Spleen (tissue), 11 donors: Measurements from ENCODE around the gene HNF1B. TPM values are rescaled to one million over a fixed set of nuclear protein-coding genes. Genes with fewer than 3 reads are reported as not detected.

Experiments
- DNase-seq: peaks from one replicate; pipeline ENCODE4 v3.0.0-alpha.2; 2020
- H3K27ac ChIP-seq, 8 donors: fragments of 200-600 bp; sonication (generic) in 7 of 8; 1 replicate in 4 of 8; 2 replicates in 4 of 8; pipeline versions ENCODE4 v1.5.0 to v1.8.0; 2016 to 2021; ENCODE audit warnings: inconsistent platforms in 4 of 8, mild to moderate bottlenecking in 4 of 8, moderate library complexity in 1 of 8
- H3K27me3 ChIP-seq, 7 donors: fragments of 200-600 bp; sonication (generic) in 6 of 7; replicated peaks in 1 of 7; 1 replicate in 4 of 7; 2 replicates in 3 of 7; pipeline versions ENCODE4 v1.5.0 to v1.8.0; 2016 to 2021; ENCODE audit warnings: inconsistent platforms in 3 of 7, mild to moderate bottlenecking in 1 of 7
- H3K36me3 ChIP-seq, 6 donors: fragments of 200-600 bp; sonication (generic) in 5 of 6; 1 replicate in 4 of 6; 2 replicates in 2 of 6; pipeline versions ENCODE4 v1.5.0 to v1.8.0; 2016 to 2021; ENCODE audit warnings: inconsistent platforms in 2 of 6
- H3K4me1 ChIP-seq, 6 donors: fragments of 200-600 bp; sonication (generic) in 5 of 6; 1 replicate in 3 of 6; 2 replicates in 3 of 6; pipeline versions ENCODE4 v1.5.0 to v1.8.0; 2016 to 2021; ENCODE audit warnings: inconsistent platforms in 3 of 6
- H3K4me3 ChIP-seq, 8 donors: fragments of 200-600 bp; sonication (generic) in 7 of 8; 1 replicate in 4 of 8; 2 replicates in 4 of 8; pipeline versions ENCODE4 v1.5.0 to v1.8.0; 2016 to 2021; ENCODE audit warnings: inconsistent platforms in 4 of 8, mild to moderate bottlenecking in 4 of 8, moderate library complexity in 2 of 8
- H3K9me3 ChIP-seq, 8 donors: fragments of 200-600 bp; sonication (generic) in 7 of 8; 1 replicate in 4 of 8; 2 replicates in 4 of 8; pipeline versions ENCODE4 v1.5.0 to v1.8.0; 2016 to 2021; ENCODE audit warnings: inconsistent platforms in 4 of 8
- POLR2A ChIP-seq, 3 donors: fragments of 450-650 bp; IDR thresholded peaks; one replicate each; pipeline ENCODE4 v1.5.1; 2017; ENCODE audit warnings: antibody characterized with exemption in 3 of 3, mild to moderate bottlenecking in 1 of 3
- POLR2AphosphoS5 ChIP-seq, 3 donors: sonication (generic); formaldehyde crosslinking; IDR thresholded peaks; one replicate each; pipeline ENCODE4 v1.5.1; 2017; ENCODE audit warnings: antibody characterized with exemption in 3 of 3
- WGBS, 5 donors: extraction: QIAGEN DNeasy Blood & Tissue Kit in 3 of 5; methylation state at CpG; one replicate each; pipeline versions ENCODE4 v1.1.5 to v1.1.7; 2013 to 2018; 5-methylcytosine and 5-hydroxymethylcytosine counted together
- intact Hi-C: fragments of 100-400 bp; cut with DNase I; formaldehyde crosslinking; loops from one replicate; pipeline ENCODE4 v1.15.0; 2023; ENCODE audit warnings: low total_unique reads
- polyA plus RNA-seq, 3 donors: library from polyadenylated mRNA; stranded (reverse); fragments of 200-250 nt; gene quantifications; one replicate each; pipeline ENCODE4 v1.2.1, GENCODE V29; 2013
- total RNA-seq, 7 donors: library from RNA; depleted of rRNA in 3 of 7; stranded (reverse); fragments of >200 nt in 3 of 7; fragmentation: NEBNext Ultra II Directional in 4 of 7; extraction: Animal tissue kit (Norgen Biotek cat#: 25700) in 4 of 7; gene quantifications; one replicate each; pipeline versions ENCODE4 v1.1.0 to v1.2.1, GENCODE V29; 2016 to 2021
- TF ChIP-seq, protein P1 (sequence below), 11 experiments: fragments of 200-600 bp in 7 of 11; fragments of 450-650 bp in 4 of 11; sonication (generic) in 4 of 11; IDR thresholded peaks in 8 of 11; conservative IDR thresholded peaks in 3 of 11; 1 replicate in 7 of 11; 2 replicates in 4 of 11; pipeline versions ENCODE4 v1.4.0 to v1.8.0; 2016 to 2021; ENCODE audit warnings: antibody characterized with exemption in 11 of 11, inconsistent platforms in 4 of 11, mild to moderate bottlenecking in 1 of 11
- donor health status: healthy with polysubstance abuse.
- donor health status: DM: no; HTN: no; CAD: no; lungs with moderate emphysema.
- donor health status: DM: no; HTN: no; CAD: no.
- donor health status: Bipolar disorder and iron deficiency.
- donor health status: healthy.
- donor health status: DM: no; HTN: no; CAD: no.
- donor health status: DM: yes; HTN: yes; CAD: no.

Gene HNF1B
- total and polyA plus RNA-seq, 10 donors, result 0.06 to 0.12 (median 0.07) TPM; not detected in 7

DNA sequence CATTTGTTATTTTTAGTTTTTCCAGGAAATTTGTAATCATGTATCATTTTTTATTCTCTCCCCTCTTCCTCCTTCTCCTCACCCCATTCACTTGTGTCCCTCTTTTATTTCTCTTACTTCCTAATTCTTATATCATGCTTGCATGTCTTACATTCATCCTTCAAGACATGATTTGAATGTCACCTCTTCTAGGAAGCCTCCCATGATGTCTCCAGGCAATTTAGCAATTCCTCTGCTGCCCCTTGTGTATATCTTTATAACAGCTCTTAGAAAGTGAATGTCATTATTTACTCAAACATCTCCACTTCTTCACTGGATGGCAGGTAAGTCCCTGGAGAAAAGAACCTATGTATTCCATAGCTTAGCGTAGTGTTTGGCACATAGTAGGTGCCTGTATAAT, 7.8 kb downstream of the HNF1B start:
- Histone ChIP-seq H3K36me3 (no peaks in the 10 kb centered on the region), H3K9me3 (no peaks in the 10 kb centered on the region), H3K27me3 (peaks cover 14 to 75% (median 53%) of the 10 kb centered on the region in 7 donors), H3K27ac (no peak overlapping the region), H3K4me3 (no peak overlapping the region), H3K4me1 (peaks cover 3 to 11% (median 7%) of the 10 kb centered on the region in 6 donors)
- no peak for DNase-seq
- WGBS, 5 donors, result 82 to 96% (median 85%) methylated on average over 1 of the region's 1 CpG
- intact Hi-C loops, result no loop called here
- TF ChIP-seq POLR2AphosphoS5 (IDR thresholded peaks at IDR 0.05) (no peak), POLR2A (IDR thresholded peaks at IDR 0.05) (no peak)
- TF ChIP-seq, protein P1, sequence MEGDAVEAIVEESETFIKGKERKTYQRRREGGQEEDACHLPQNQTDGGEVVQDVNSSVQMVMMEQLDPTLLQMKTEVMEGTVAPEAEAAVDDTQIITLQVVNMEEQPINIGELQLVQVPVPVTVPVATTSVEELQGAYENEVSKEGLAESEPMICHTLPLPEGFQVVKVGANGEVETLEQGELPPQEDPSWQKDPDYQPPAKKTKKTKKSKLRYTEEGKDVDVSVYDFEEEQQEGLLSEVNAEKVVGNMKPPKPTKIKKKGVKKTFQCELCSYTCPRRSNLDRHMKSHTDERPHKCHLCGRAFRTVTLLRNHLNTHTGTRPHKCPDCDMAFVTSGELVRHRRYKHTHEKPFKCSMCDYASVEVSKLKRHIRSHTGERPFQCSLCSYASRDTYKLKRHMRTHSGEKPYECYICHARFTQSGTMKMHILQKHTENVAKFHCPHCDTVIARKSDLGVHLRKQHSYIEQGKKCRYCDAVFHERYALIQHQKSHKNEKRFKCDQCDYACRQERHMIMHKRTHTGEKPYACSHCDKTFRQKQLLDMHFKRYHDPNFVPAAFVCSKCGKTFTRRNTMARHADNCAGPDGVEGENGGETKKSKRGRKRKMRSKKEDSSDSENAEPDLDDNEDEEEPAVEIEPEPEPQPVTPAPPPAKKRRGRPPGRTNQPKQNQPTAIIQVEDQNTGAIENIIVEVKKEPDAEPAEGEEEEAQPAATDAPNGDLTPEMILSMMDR (IDR thresholded peaks at IDR 0.05 in 8 of 11, conservative IDR thresholded peaks at IDR 0.05 in 3 of 11), result no peak

DNA sequence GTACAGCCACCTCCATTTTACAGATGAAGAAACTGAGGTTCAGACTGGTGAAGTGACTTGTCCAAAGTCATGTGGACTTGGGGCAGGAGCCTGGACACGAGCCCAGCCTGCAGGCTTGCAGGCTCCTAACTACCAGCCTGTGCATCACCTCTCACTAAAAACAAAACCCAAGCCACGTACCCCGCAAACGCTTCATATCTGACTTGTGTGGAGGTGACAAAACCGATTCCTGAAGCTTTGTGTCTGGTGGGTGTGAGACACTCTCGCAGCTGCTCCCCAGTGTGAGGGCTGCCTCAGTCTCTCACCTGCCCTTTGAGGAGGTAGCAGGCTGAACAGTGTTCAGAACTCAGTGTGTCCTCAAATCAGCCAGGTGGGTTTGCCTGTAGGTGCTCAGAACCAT, 8.4 kb downstream of the HNF1B start:
- H3K27ac ChIP-seq, result no peak overlapping the region
- TF ChIP-seq, protein P1 (IDR thresholded peaks at IDR 0.05 in 8 of 11, conservative IDR thresholded peaks at IDR 0.05 in 3 of 11), result no peak
- TF ChIP-seq POLR2A (IDR thresholded peaks at IDR 0.05) (no peak), POLR2AphosphoS5 (IDR thresholded peaks at IDR 0.05) (no peak)
- 63 to 73% (median 69%) methylated on average over 6 of the region's 6 CpGs for WGBS, 5 donors

DNA sequence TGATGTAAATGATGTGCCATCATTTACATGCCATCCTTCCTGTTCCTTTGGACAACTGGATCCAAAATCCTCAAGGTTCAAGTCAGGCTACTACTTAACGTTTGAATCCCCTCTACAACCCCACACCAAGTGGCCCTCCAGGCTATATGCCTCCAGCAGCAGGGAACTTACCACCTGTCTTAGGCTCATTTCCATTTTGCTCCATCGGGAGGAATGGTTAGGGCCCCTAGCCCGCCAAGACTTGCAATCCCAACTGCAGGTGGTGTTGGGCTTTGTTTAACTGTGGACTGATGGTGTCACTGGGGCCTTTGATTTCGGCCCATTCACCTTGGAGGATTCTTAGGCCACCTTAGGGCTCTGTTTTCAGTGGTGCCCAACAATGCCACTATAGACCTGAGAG, 9.7 kb downstream of the HNF1B start:
- H3K4me1 ChIP-seq, result no peaks in the 10 kb centered on the region
- H3K9me3 ChIP-seq, result no peaks in the 10 kb centered on the region
- no peak for DNase-seq
- H3K27ac ChIP-seq, result no peak overlapping the region
- intact Hi-C loops, result no loop called here
- no peak overlapping the region for H3K4me3 ChIP-seq
- 71 to 79% (median 72%) methylated on average over 4 of the region's 4 CpGs for WGBS, 5 donors
- TF ChIP-seq, protein P1 (IDR thresholded peaks at IDR 0.05 in 8 of 11, conservative IDR thresholded peaks at IDR 0.05 in 3 of 11), result no peak
- no peak for TF ChIP-seq POLR2A (IDR thresholded peaks at IDR 0.05)
- no peak for TF ChIP-seq POLR2AphosphoS5 (IDR thresholded peaks at IDR 0.05)
- no peaks in the 10 kb centered on the region for H3K36me3 ChIP-seq
- H3K27me3 ChIP-seq, result peaks cover 6 to 56% (median 34%) of the 10 kb centered on the region in 7 donors

More for the DNA sequence above, 8.4 kb downstream of the HNF1B start:
- Histone ChIP-seq H3K9me3 (no peaks in the 10 kb centered on the region), H3K27me3 (peaks cover 8 to 68% (median 47%) of the 10 kb centered on the region in 7 donors), H3K36me3 (no peaks in the 10 kb centered on the region), H3K4me1 (peaks cover 0 to 4% (median under 1%) of the 10 kb centered on the region in 6 donors), H3K4me3 (no peak overlapping the region)
- intact Hi-C loops, result no loop called here
- DNase-seq, result no peak

DNA sequence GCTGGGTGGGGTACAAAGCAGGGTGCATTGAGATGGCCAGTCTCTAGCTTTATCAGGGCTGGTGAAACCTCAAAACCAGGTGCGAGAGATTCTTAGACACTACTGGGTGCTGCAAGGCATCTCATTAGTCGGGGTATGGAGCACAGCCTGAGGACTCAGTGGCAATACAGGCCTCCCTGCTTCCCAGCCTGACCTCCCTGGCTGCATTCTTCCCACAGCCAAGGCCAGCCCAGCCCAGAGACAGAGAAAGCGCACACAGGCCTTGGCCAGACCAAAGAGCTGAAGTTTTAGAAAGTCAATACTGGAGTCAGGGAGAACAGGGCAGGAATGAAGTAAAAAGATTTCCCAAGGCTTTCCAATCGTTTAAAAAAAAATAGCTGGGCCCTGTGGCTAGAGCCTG, 12.5 kb downstream of the HNF1B start:
- H3K27me3 ChIP-seq, result peaks cover 0 to 27% (median 6%) of the 10 kb centered on the region in 7 donors
- H3K27ac ChIP-seq, result no peak overlapping the region
- intact Hi-C loops, result no loop called here
- H3K4me1 ChIP-seq, result no peaks in the 10 kb centered on the region
- no peaks in the 10 kb centered on the region for H3K9me3 ChIP-seq
- DNase-seq, result no peak
- H3K4me3 ChIP-seq, result no peak overlapping the region
- 78 to 92% (median 90%) methylated on average over 4 of the region's 4 CpGs for WGBS, 5 donors
- TF ChIP-seq POLR2A (IDR thresholded peaks at IDR 0.05) (no peak), POLR2AphosphoS5 (IDR thresholded peaks at IDR 0.05) (no peak)
- TF ChIP-seq, protein P1 (IDR thresholded peaks at IDR 0.05 in 8 of 11, conservative IDR thresholded peaks at IDR 0.05 in 3 of 11), result no peak
- no peaks in the 10 kb centered on the region for H3K36me3 ChIP-seq
